OCI-LY1 (cell line): ENCODE measurements around the gene PTPRN2.
A peak's percentile ranks its signal among the peaks of the same experiment; 100 is the strongest.

Experiments
- H2AFZ ChIP-seq: fragments of 200-600 bp; sonication (generic), shearing (Covaris generic); 2 replicates; pipeline ENCODE4 v1.6.0; 2014; ENCODE audit warnings: antibody characterized with exemption, mild to moderate bottlenecking, low read length
- H3F3A ChIP-seq: fragments of 200-600 bp; sonication (generic), shearing (Covaris generic); 2 replicates; pipeline ENCODE4 v1.6.0; 2014; ENCODE audit warnings: mild to moderate bottlenecking, antibody characterized with exemption, low read length, moderate library complexity; ENCODE audit not compliant: insufficient read depth
- H3K27ac ChIP-seq: fragments of 200-600 bp; sonication (generic); 2 replicates; pipeline ENCODE4 v1.5.1; 2014; ENCODE audit warnings: low read length, mixed run types, mild to moderate bottlenecking, low read depth; ENCODE audit not compliant: poor library complexity, severe bottlenecking
- H3K27me3 ChIP-seq: fragments of 200-600 bp; sonication (generic); 2 replicates; pipeline ENCODE4 v1.6.0; 2014; ENCODE audit warnings: antibody characterized with exemption, mild to moderate bottlenecking, low read length, moderate library complexity; ENCODE audit not compliant: insufficient read depth
- H3K36me3 ChIP-seq: fragments of 200-600 bp; sonication (generic); 2 replicates; pipeline ENCODE4 v1.6.1; 2014; ENCODE audit warnings: mild to moderate bottlenecking, antibody characterized with exemption, low read length, moderate library complexity, mixed read lengths; ENCODE audit not compliant: insufficient read depth
- H3K4me1 ChIP-seq: fragments of 200-600 bp; sonication (generic); 2 replicates; pipeline ENCODE4 v1.5.1; 2014; ENCODE audit warnings: mild to moderate bottlenecking, low read length, moderate library complexity; ENCODE audit not compliant: insufficient read depth, severe bottlenecking
- H3K4me2 ChIP-seq: fragments of 200-600 bp; sonication (generic), shearing (Covaris generic); 2 replicates; pipeline ENCODE4 v1.6.1; 2014; ENCODE audit warnings: low read length
- H3K4me3 ChIP-seq: fragments of 200-600 bp; sonication (generic); 2 replicates; pipeline ENCODE4 v1.5.1; 2014; ENCODE audit warnings: low read length, low read depth, mild to moderate bottlenecking, mixed read lengths; ENCODE audit not compliant: poor library complexity, severe bottlenecking
- H3K79me2 ChIP-seq: fragments of 200-600 bp; shearing (Covaris generic); 2 replicates; pipeline ENCODE4 v1.6.1; 2016; ENCODE audit warnings: mixed run types, low read length, mixed read lengths; ENCODE audit not compliant: insufficient read depth
- H3K9ac ChIP-seq: fragments of 200-600 bp; sonication (generic), shearing (Covaris generic); 2 replicates; pipeline ENCODE4 v1.6.1; 2014; ENCODE audit warnings: mild to moderate bottlenecking, low read length, mixed read lengths
- H3K9me2 ChIP-seq: fragments of 200-600 bp; sonication (generic), shearing (Covaris generic); 2 replicates; pipeline ENCODE4 v1.6.1; 2014; ENCODE audit warnings: low read depth, mild to moderate bottlenecking, low read length, mixed read lengths
- H3K9me3 ChIP-seq: fragments of 200-600 bp; shearing (Covaris generic); 2 replicates; pipeline ENCODE4 v1.6.1; 2014; ENCODE audit warnings: low read length, mixed read lengths
- H4K20me1 ChIP-seq: fragments of 200-600 bp; sonication (generic), shearing (Covaris generic); 2 replicates; pipeline ENCODE4 v1.6.0; 2016; ENCODE audit warnings: mild to moderate bottlenecking, low read length; ENCODE audit not compliant: insufficient read depth
- CTCF ChIP-seq: fragments of 200-600 bp; sonication (generic), shearing (Covaris generic); IDR thresholded peaks from 2 replicates; pipeline ENCODE4 v1.5.1; 2017; ENCODE audit warnings: mild to moderate bottlenecking, antibody characterized with exemption, low read length, moderate library complexity, mixed read lengths
- EZH2 ChIP-seq: fragments of 200-600 bp; sonication (generic), shearing (Covaris generic); IDR thresholded peaks from 2 replicates; pipeline ENCODE4 v1.8.0; 2017; ENCODE audit warnings: borderline replicate concordance, mixed run types, mild to moderate bottlenecking, antibody characterized with exemption, low read length, moderate library complexity, mixed read lengths

Gene PTPRN2

GRCh38 chr7:158001003-158001402, 586.6 kb downstream of the PTPRN2 start:
- Histone ChIP-seq H3K36me3 (no peaks in the 10 kb centered on the region), H3K4me2 (no peak overlapping the region), H3K4me3 (no peak overlapping the region), H3K9me2 (no peaks in the 10 kb centered on the region), H3F3A (no peaks in the 10 kb centered on the region), H2AFZ (no peak overlapping the region), H3K79me2 (no peaks in the 10 kb centered on the region), H3K27me3 (no peaks in the 10 kb centered on the region), H3K9me3 (0 out of 2 replicates have a peak, but pooled peaks cover under 1% of the 10 kb centered on the region), H4K20me1 (no peaks in the 10 kb centered on the region), H3K27ac (no peak overlapping the region), H3K4me1 (no peaks in the 10 kb centered on the region), H3K9ac (no peak overlapping the region)
- no peak for TF ChIP-seq EZH2
- no peak for TF ChIP-seq CTCF

- Histone ChIP-seq H3K9me2 (no peaks in the 10 kb centered on the region), H3K9me3 (0 out of 2 replicates have a peak, but pooled peaks cover 3% of the 10 kb centered on the region), H3K9ac (no peak overlapping the region), H3K27me3 (no peaks in the 10 kb centered on the region), H3K4me1 (no peaks in the 10 kb centered on the region), H3K27ac (no peak overlapping the region), H3K36me3 (no peaks in the 10 kb centered on the region), H3K79me2 (no peaks in the 10 kb centered on the region), H4K20me1 (no peaks in the 10 kb centered on the region), H3K4me3 (no peak overlapping the region), H3K4me2 (no peak overlapping the region), H2AFZ (no peak overlapping the region), H3F3A (no peaks in the 10 kb centered on the region)
- TF ChIP-seq CTCF: no peak
- TF ChIP-seq EZH2: no peak
These were observed 587.5 kb downstream of the PTPRN2 start for GRCh38 chr7:158000160-158000559.

GRCh38 chr7:157998884-157999552, 588.6 kb downstream of the PTPRN2 start:
- Histone ChIP-seq H3K9ac (no peak overlapping the region), H2AFZ (no peak overlapping the region), H3K4me1 (no peaks in the 10 kb centered on the region), H3K4me2 (no peak overlapping the region), H3K27ac (no peak overlapping the region), H3K9me2 (no peaks in the 10 kb centered on the region), H3K79me2 (no peaks in the 10 kb centered on the region), H3K27me3 (no peaks in the 10 kb centered on the region), H3F3A (no peaks in the 10 kb centered on the region), H3K4me3 (no peak overlapping the region), H3K9me3 (0 out of 2 replicates have a peak, but pooled peaks cover 3% of the 10 kb centered on the region), H3K36me3 (no peaks in the 10 kb centered on the region), H4K20me1 (no peaks in the 10 kb centered on the region)
- TF ChIP-seq EZH2 (no peak), CTCF (peak; percentile 32; the same call in 1 of the 2 replicates)
